Measurements from ENCODE around the gene FBXW2. TPM values are rescaled to one million over a fixed set of nuclear protein-coding genes. Genes with fewer than 3 reads are reported as not detected.
A peak's percentile ranks its signal among the peaks of the same experiment; 100 is the strongest.

The FBXW2 gene
- total RNA-seq, 1 experiment from 2014 or later, result 46.0 TPM

- no peaks in the 10 kb centered on the region for H3K9me3 ChIP-seq (ENCODE audit: control insufficient read depth, insufficient read depth, low read depth, low read length)
- POLR2A ChIA-PET, result interaction anchor here (0.7 kb wide), 1 partner anchor 123 kb away, joined by 9 read pairs; no protein-coding TSS in a partner anchor
- in situ Hi-C loops (cut with HindIII; ENCODE audit: low pct_unique_long_range_greater_than_20kb, low sequenced_read_pairs), result no loop called here
- H3K36me3 ChIP-seq (ENCODE audit: control insufficient read depth, insufficient read depth, low read length), result no peaks in the 10 kb centered on the region
- TF ChIP-seq TCF7L2 (IDR thresholded peaks at IDR 0.05; ENCODE audit: low read depth, low read length) (no peak), CTCF (IDR thresholded peaks at IDR 0.05) (no peak), SIN3A (IDR thresholded peaks at IDR 0.05; ENCODE audit: borderline replicate concordance, insufficient read depth, low read depth, low read length) (no peak), REST (IDR thresholded peaks at IDR 0.05; ENCODE audit: insufficient read depth in 1 of 2, low read depth in 2 of 2, low read length in 1 of 2) (no peak), POLR2AphosphoS5 (IDR thresholded peaks at IDR 0.05; ENCODE audit: low read depth, low read length) (no peak)
- peak overlapping the region; percentile 41 to 67 for H3K4me3 ChIP-seq (ENCODE audit: low read depth in 2 of 2, low read length in 2 of 2)
- DNase-seq (ENCODE audit: low read depth, low spot score) (no peak), ATAC-seq (no peak)
- CTCF ChIA-PET, result no interaction called here
- peak overlapping the region; percentile 74 for H3K27ac ChIP-seq (ENCODE audit: low read length)
- no TSS peak for BruUV-seq (replicated peaks)
- H3K27me3 ChIP-seq (ENCODE audit: control insufficient read depth, insufficient read depth, low read length), result no peaks in the 10 kb centered on the region
- H3K4me1 ChIP-seq (ENCODE audit: control insufficient read depth, insufficient read depth, low read length), result peaks cover 30% of the 10 kb centered on the region
- intact Hi-C loops (cut with micrococcal nuclease; ENCODE audit: unreplicated experiment), result loop anchor here (5.0 kb wide), 1 partner anchor 93 kb away; no protein-coding TSS in a partner anchor
These were observed 82.9 kb downstream of the FBXW2 start for GRCh38 chr9:120710110-120710981.

- intact Hi-C loops (cut with micrococcal nuclease; ENCODE audit: unreplicated experiment), result no loop called here
- H3K27ac ChIP-seq (ENCODE audit: low read length), result no peak overlapping the region
- H3K4me3 ChIP-seq (ENCODE audit: low read depth in 2 of 2, low read length in 2 of 2), result no peak overlapping the region
- peaks cover 27% of the 10 kb centered on the region for H3K4me1 ChIP-seq (ENCODE audit: control insufficient read depth, insufficient read depth, low read length)
- DNase-seq (ENCODE audit: low read depth, low spot score), result no peak
- TF ChIP-seq CTCF (IDR thresholded peaks at IDR 0.05) (no peak), POLR2AphosphoS5 (IDR thresholded peaks at IDR 0.05; ENCODE audit: low read depth, low read length) (no peak), TCF7L2 (IDR thresholded peaks at IDR 0.05; ENCODE audit: low read depth, low read length) (no peak), REST (IDR thresholded peaks at IDR 0.05; ENCODE audit: insufficient read depth in 1 of 2, low read depth in 2 of 2, low read length in 1 of 2) (no peak), SIN3A (IDR thresholded peaks at IDR 0.05; ENCODE audit: borderline replicate concordance, insufficient read depth, low read depth, low read length) (no peak)
- POLR2A ChIA-PET, result no interaction called here
- BruUV-seq (replicated peaks), result no TSS peak
- no peak for ATAC-seq
- in situ Hi-C loops (cut with HindIII; ENCODE audit: low pct_unique_long_range_greater_than_20kb, low sequenced_read_pairs), result no loop called here
- no peaks in the 10 kb centered on the region for H3K27me3 ChIP-seq (ENCODE audit: control insufficient read depth, insufficient read depth, low read length)
- no peaks in the 10 kb centered on the region for H3K36me3 ChIP-seq (ENCODE audit: control insufficient read depth, insufficient read depth, low read length)
- no peaks in the 10 kb centered on the region for H3K9me3 ChIP-seq (ENCODE audit: control insufficient read depth, insufficient read depth, low read depth, low read length)
- CTCF ChIA-PET, result interaction anchor here (0.6 kb wide), 1 partner anchor 86 kb away, joined by 9 read pairs; no protein-coding TSS in a partner anchor
These were observed 84.5 kb downstream of the FBXW2 start for GRCh38 chr9:120708526-120709224.
